Measurements from ENCODE around the gene PKMYT1.
A peak's percentile ranks its signal among the peaks of the same experiment; 100 is the strongest.

The PKMYT1 gene

DNA sequence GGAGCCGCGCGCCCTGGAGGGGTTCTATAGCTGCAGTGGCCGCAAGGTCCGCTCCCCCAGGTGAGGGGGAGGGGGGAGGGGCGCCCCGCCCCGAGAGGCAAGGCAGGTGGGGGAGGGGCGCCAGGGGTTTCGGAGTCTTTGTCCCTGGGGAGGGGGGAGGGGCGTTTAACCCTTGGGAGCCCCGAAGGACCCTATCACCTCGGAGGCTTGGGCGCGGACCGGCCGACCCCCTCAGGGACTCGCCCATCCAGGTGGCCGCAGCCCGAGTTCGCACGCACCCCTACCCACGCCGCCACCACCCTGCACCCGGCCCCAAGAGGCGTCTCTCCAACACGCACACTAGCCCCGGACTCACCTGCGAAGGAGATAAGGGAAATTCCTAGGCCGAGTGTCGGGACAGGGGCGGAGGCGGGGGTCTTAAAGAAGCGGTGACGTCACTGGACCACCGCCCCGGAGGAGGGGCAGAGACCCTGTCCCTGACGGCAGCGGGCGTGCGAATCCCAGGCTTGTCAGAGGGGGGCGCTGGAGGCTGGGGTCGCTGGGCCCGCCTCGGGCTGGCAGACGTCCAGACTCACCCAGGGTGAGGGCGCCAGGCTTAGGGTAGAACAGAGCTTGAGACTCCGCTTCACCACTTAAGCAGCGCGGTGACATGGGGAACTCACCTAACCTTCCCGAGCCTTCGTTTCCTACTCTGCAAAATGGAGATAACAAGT lies 37.7 kb upstream of the PKMYT1 start, which contains the start of gene CLDN6:
Gene CLDN6, minus strand, starts transcription at position 390 of the 713 bp plus-strand sequence. CDS start 2,162 bp downstream, outside the sequence.
- no peak for DNase-seq

- no peak for DNase-seq
These were observed 37.1 kb upstream of the PKMYT1 start for GRCh38 chr16:3017344-3017743.

DNA sequence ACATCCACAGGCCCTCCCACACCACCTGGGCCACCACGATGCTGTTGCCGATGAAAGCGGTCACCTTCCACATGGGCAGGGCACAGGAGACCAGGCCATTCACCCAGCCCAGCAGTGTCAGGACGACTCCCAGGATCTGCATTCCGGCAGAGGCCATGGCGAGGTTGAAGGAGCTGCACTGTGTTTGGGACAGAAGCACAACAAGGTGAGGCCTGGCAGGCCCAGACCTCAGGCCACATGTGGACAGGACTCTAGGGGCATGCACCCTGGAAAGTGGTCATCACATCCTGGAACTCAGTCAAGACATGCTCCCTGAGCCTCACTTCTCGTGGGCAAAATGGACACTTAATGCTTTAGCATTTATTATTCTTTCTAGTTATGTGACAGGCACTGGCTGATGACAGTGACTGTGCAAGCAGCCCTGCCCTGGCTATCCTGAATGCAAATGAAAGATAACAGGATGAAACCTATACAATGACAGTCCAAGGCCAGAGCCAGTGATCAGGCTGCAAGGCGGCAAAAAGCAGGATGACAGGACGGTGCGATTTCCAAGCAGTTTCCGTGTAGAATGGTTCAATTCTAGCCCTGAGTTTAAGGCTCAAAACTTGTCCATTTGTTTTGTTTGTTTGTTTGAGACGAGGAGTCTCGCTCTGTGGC lies 35.7 kb upstream of the PKMYT1 start:
- no peak for DNase-seq

- no peak for DNase-seq
These were observed 34.7 kb upstream of the PKMYT1 start for GRCh38 chr16:3014971-3015370.

- DNase-seq: no peak
These were observed 33.9 kb upstream of the PKMYT1 start for GRCh38 chr16:3013998-3014690.

- no peak for DNase-seq
These were observed 33.3 kb upstream of the PKMYT1 start for GRCh38 chr16:3013491-3013951.

DNA sequence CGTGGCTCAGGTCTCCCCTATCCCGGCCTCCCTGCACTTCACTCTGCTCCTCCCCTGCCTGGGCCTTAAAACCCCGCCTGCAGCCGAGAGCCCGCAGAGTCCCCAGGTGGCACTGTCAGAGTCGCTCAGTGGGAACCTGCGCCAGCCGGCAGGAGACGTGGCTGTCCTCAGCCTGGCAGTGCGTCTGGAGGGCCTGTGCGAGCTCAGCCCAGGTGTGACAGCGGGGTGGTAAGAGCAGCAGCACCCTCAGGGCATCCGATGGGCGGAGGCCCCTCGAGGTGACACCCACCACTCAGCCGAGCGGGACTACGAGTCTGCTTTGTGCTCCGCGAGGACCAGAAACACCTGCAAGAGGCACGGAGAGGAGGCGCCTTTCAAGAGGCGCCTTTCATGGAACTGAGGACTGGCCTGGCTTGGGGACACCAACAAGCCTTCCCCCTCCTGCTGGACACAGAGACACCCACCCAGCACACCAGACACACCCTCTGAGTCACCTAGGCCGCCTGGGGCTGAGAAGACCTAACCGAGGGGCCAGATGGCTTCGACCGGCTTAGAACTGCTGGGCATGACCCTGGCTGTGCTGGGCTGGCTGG lies 32.7 kb upstream of the PKMYT1 start, which contains the start of gene CLDN9:
Gene CLDN9, plus strand, starts transcription at position 96 of the 593 bp plus-strand sequence. Its CDS starts 440 bp downstream, at position 536.
- no peak for DNase-seq

DNA sequence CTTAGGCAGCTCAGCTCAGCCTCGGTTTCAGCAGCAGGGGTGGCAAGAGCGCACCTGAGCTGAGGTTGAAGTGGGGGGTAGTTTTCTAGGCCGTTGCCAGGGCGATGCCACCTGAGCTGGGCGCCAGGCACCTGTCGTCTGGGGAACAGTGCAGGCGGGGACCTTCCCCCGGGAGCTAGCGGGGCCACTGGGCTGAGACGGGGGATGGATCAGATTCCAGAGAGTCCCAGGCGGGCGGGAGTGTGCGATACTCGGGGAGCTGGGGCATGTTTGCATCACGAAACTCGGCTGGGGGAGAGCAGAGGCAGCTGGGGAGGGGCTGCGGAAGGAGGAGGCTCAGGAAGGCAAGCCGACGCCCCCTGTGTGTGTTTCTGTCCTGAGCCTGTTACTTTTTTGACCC lies 32.0 kb upstream of the PKMYT1 start:
- DNase-seq: no peak

DNA sequence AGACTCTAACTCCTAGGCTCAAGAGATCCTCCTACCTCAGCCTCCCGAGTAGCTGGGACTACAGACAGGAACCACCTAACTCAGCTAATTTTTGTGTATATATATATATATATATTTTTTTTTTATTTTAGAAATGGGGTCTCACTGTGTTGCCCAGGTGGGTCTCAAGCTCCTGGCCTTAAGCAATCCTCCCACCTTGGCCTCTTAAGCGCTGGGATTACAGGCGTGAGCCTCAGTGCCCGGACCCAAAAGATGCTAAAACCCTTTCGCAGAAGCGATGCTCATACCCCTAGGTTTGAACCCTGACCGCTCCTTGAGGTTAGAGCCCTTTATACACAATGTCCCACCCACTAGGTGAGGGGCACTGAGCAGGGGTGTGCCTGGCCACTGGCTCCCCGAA lies 30.3 kb upstream of the PKMYT1 start:
- no peak for DNase-seq

GRCh38 chr16:3009568-3010390 lies 29.5 kb upstream of the PKMYT1 start:
- no peak for DNase-seq

DNA sequence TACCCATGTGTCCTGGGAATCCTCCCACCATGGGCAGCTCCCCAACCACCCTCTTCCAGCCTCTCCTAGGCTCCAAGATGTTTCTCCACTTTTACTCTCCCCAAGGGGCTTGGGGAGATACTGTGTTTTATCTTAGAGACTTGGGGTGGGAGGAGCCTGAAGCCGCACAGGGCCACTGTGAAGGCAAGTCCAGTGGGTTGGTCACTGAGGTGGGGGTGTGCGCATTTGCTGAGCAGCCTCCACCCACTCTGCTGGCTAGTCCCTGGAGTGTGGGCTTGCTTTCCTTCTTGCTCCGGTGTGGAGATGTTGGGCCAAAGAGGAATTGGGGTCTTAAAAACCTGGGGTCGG lies 28.4 kb upstream of the PKMYT1 start:
- DNase-seq: no peak

DNA sequence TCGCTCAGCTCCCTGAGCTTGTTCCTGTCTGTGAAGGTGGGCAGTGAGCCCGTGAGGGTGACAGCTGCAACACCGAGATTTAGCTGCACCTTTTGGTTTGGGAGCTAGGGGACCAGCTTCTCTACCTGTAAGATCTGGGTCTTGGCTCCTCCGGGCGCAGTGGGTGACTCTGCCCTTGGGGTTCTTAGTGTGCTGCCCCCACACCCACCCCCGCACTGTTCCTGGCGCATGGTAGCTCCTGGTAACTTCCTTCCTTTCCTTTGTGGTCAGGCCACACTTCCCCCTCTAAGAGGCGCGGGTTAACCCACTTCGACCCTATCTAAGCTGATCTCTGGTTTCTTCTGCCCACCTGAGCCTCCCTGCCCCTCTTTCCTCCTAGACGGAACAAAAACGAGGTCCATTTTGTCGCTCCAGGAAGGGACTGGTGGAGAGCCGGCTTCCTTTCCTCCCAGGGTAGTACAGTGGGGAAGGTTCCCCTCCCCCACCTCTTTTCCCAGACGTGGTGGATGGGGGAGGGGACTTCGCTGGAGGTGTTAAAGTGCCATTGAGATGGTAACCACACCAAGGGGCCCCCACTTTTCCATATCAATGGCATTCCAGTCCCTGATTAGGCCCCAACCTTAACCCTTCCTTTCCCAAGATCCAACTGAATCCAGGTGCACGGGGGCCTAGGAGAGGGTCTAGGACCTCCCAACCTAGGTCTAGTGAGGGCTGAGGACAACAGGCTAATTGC lies 27.9 kb upstream of the PKMYT1 start:
- no peak for DNase-seq

DNA sequence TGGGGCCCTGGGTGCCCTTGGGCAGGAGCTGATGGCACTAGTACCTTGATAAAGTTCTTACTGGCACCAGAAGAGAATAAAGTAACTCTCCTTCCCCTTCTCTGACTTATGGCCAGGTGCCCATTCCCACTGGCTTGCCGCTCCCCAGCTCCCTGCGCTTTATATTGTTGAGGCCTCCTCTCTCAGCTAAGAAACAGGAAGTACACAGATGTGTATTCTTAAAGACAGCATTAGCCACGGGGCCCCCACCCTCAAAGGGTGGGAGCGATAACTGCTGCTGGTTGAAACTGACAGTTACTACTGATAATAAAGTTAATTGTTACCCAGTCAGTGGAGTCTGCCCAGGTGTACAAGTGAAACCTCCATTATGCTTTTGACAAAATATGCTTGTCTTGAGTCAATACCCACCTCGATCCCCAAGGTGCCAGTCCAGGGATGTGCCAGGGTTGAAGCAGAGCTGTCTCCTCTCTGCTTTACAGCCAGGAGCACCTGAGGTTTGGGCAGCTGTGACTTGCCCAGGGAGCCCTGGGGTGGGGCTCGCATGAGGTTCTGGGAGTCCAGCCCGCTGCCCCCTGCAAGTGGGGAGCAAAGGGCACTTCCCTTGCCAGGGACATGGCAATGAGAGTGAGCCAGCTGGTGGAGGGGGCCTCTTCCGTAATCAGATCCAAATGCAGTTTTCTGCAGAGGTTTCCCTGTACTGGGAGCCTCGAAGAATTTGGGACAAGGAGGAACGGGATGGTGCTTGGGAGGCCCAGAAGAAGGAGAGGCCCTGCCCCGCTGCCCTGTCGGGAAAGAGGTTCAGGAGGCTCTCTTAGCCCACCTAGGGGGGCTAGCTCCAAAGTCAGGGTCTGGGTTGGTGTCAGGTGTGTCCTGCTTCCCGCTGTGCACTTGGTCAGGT lies 27.1 kb upstream of the PKMYT1 start:
- no peak for DNase-seq

- DNase-seq: no peak
These were observed 24.6 kb upstream of the PKMYT1 start for GRCh38 chr16:3004781-3005284.

DNA sequence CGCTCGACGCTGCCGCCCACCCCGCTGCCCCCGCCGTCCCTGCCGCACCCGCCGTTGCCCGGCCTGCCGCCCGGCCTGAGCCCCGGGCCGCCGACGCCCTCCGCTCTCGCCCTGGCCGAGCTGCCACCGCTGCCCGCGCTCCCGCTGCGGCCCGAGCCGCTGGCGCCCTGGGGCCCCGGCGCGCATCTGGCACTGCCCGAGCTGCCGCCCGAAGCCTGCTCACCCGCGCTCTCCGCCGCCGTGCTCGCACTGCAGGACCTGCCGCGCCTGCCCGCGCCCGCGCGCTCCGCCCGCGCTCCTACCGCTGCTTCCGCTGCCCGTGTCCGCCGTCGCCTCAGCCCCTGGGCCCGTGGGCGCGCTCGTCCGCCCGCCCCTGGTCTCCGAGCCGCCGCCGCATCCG lies 24.1 kb upstream of the PKMYT1 start:
- no peak for DNase-seq

DNA sequence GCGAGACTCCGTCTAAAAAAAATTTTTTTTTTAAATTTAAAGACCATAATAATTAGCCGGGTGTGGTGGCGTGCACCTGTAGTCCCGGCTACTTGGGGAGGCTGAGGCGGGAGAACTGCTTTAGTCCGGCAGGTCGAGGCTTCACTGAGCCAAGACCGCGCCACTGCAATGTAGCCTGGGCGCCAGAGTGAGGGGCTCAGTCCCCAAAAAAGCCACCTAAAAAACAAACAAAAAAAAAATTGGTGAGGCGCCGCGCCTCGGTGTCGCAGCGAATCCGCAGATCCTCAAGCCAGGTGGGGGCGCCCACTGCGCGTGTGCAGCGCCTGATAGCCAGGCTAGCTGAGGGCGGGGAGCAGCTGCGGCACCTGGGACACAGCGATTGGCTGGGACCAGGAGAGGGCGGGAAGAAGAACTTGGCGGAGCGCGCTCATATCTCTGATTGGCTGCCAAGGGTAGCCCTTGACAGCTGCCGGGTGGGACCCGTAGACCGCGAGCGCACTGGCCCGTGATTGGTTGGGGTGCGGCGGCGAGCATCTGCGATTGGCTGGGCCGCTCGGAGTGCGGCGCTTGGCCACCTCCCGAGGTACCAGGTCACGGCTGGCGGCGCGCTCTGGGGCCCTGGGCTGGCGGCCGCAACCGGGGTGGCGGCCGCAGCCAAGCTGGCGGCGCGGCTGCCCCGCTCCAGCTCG lies 23.5 kb upstream of the PKMYT1 start:
- peak; percentile 96 for DNase-seq

GRCh38 chr16:3001316-3001715 lies 21.1 kb upstream of the PKMYT1 start:
- DNase-seq: no peak

DNA sequence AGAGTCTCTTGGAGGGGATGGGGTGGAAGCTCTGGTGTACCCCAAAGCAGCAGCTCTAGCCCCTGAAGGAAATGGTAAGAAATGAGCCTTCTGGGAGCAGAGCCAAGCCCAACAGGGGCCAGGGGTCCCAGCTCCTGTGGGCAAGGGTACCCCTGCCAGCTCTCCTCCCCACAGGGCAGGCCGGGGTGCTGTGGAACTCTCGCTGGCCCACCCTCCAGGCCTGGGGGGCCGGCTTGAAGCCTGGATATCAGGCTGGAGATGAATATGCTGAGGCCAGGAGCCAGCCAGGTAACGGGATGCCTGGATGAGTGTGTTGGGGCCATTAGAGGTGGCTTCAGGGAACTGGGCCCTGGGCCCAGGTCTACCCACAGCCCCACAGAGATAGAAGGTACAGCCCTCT lies 20.3 kb upstream of the PKMYT1 start:
- no peak for DNase-seq

DNA sequence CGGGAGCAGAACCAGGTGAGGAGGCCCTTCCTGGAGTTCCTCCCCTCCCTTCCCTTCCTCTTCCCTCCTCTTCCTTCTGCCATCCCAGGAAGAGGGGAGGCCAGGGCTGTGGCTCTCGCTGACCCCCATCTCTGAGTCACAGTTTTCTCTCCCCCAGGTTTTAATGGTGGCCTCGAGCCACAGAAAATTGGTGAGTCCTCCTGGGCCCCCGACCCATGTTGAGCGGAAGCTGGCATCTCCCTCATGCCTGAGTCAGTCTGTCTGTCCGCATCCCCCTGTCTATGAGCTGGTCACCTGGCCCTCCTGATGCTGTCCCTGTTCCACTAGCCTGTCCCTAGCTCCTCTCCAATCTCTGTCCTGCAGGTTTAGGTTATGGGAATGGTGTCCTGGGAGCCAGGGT lies 19.7 kb upstream of the PKMYT1 start:
- no peak for DNase-seq

DNA sequence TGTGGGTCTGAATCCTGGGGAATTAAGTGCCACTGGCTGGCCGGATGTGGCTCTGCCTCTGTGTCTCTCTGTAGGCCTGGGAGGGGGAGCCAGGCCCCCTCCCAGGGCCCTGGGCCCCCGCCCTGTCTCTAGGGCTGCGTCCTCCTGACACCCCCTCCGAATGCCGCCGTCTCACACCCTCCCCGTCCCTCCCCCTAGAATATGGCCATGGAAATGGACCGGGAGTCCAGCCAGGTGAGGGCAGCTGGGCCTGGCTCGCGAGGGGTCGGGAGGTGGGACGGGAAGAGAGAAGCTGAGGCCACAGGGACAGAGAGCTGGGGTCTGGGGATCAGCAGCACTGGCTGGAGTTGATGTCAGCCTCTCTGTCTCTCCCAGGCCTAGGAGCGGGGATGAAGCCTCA lies 16.1 kb upstream of the PKMYT1 start:
- DNase-seq: no peak

Measured in activated gamma-delta T cell treated with Interleukin-2 at 50 U/mL for 16 hours (primary cell).